ENCODE measurements around the gene TEKT2.

The TEKT2 gene, protein sequence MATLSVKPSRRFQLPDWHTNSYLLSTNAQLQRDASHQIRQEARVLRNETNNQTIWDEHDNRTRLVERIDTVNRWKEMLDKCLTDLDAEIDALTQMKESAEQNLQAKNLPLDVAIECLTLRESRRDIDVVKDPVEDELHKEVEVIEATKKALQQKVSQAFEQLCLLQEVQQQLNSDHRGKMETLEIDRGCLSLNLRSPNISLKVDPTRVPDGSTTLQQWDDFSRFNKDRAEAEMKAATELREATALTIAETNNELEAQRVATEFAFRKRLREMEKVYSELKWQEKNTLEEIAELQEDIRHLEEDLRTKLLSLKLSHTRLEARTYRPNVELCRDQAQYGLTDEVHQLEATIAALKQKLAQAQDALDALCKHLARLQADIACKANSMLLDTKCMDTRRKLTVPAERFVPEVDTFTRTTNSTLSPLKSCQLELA

DNA sequence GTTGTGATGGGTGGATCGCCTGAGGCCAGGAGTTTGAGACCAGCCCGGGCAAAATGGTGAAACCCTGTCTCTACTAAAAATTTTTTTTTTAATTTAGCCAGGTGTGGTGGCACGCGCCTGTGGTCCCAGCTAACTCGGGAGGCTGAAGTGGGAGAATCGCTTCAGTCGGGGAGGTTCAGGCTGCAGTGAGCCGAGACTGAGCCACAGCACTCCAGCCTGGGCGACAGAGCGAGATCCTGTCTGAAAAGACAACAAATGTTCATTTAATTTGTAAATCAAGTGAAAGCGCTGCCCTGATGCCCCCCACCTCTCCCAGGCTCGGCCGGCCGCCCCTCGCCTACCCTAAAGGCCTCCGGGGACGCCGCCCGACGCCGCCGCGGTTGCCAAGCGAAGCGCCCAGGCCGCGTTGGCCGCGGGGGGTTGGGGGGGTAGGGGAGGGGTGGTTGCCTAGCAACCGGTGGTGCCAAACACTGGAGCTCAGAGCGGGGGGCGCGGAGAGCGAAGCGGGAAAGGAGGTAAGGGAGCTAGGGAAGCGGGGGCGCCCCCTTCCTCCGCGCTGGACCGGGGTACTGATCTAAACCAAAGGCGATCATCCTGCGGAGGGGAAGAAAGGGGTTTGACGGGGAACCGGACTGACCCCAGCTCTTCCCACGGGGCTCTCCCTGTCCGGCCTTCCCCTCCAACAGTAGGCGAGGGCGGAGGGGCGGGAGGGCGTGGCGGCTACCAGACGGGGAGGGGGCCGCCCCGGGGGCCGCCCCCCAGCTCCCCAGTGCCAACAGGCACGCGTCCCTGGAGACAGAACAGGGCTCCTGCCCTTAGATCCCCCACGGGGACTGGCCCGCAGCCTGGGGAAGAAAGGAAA lies at the start of gene TEKT2:
Gene TEKT2 (plus strand): TSS at position 460 of the 862 bp plus-strand sequence. CDS start 828 bp downstream, outside the sequence.
- H3K36me3 ChIP-seq (ENCODE audit: control insufficient read depth, insufficient read depth, low read length), result no peaks in the 10 kb centered on the region
- H3K4me3 ChIP-seq (ENCODE audit: low read depth, low read length), result peak within 1 kb of the TSS; percentile 55
- no peak within 1 kb of the TSS for H3K9ac ChIP-seq (ENCODE audit: low read depth, low read length)
- no peaks in the 10 kb centered on the region for H3K4me1 ChIP-seq (ENCODE audit: control insufficient read depth, insufficient read depth, low read length)
- no peaks in the 10 kb centered on the region for H3K9me3 ChIP-seq (ENCODE audit: control insufficient read depth, insufficient read depth, low read length)
- H3K27me3 ChIP-seq (ENCODE audit: control insufficient read depth, insufficient read depth, low read length), result peaks cover 6% of the 10 kb centered on the region

DNA sequence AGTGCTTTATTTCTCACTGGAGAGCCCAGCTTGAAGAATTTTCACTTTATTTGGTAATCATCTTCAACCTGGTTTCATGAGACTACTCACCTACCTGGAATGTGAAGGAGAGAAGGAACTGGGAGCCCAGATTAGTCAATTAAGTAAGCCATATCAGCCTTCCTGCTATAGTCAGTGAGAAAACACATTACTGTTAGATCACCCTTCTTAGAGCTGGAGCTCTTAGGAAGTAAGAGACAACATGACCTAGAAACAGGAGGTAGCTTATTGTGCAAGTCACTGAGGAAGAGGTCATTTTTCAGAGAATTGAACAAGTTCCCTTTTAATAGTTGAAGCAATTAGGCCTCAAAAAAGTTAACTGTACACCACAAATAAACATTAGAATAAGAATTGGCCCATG lies 49.2 kb upstream of the TEKT2 start:
- Histone ChIP-seq H3K27me3 (ENCODE audit: control insufficient read depth, insufficient read depth, low read length) (no peaks in the 10 kb centered on the region), H3K4me3 (ENCODE audit: low read depth, low read length) (no peak overlapping the region), H3K36me3 (ENCODE audit: control insufficient read depth, insufficient read depth, low read length) (no peaks in the 10 kb centered on the region), H3K9ac (ENCODE audit: low read depth, low read length) (no peak overlapping the region), H3K4me1 (ENCODE audit: control insufficient read depth, insufficient read depth, low read length) (no peaks in the 10 kb centered on the region), H3K9me3 (ENCODE audit: control insufficient read depth, insufficient read depth, low read length) (no peaks in the 10 kb centered on the region)

DNA sequence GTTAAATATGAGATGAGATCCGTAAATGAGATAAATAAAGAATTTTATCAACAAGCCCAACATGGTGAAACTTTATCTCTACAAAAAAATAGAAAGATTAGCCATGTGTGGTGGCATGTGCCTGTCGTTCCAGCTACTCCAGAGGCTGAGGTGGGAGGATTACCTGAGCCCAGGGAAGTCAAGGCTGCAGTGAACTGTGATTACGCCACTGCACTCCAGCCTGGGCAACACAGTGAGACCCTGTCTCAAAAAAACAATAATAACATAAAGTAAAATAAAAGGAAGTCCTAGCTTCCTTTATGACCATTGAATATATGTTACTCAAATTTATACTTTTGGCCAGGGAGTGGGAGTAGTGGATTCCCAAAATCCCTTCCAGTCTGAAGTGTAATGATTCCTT lies 48.7 kb upstream of the TEKT2 start:
- Histone ChIP-seq H3K9ac (ENCODE audit: low read depth, low read length) (no peak overlapping the region), H3K4me1 (ENCODE audit: control insufficient read depth, insufficient read depth, low read length) (no peaks in the 10 kb centered on the region), H3K36me3 (ENCODE audit: control insufficient read depth, insufficient read depth, low read length) (no peaks in the 10 kb centered on the region), H3K4me3 (ENCODE audit: low read depth, low read length) (no peak overlapping the region), H3K27me3 (ENCODE audit: control insufficient read depth, insufficient read depth, low read length) (no peaks in the 10 kb centered on the region), H3K9me3 (ENCODE audit: control insufficient read depth, insufficient read depth, low read length) (no peaks in the 10 kb centered on the region)

DNA sequence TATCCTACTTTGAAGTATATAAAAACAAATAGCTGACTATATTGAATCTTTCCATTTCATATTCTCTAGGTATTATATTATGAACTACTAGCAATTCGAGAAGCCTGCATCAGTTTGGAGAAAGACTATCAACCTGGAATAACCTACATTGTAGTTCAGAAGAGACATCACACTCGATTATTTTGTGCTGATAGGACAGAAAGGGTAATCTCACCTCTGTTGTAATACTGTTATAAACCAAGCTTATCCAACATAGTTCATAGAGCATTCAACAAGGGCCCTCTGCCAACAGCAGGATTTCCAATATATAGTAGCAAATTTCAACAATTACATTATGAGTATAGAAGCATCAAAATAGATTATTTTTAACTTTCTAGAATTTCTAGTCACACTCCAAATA lies 43.7 kb upstream of the TEKT2 start:
- H3K4me3 ChIP-seq (ENCODE audit: low read depth, low read length), result no peak overlapping the region
- no peaks in the 10 kb centered on the region for H3K9me3 ChIP-seq (ENCODE audit: control insufficient read depth, insufficient read depth, low read length)
- H3K9ac ChIP-seq (ENCODE audit: low read depth, low read length), result no peak overlapping the region
- no peaks in the 10 kb centered on the region for H3K36me3 ChIP-seq (ENCODE audit: control insufficient read depth, insufficient read depth, low read length)
- H3K4me1 ChIP-seq (ENCODE audit: control insufficient read depth, insufficient read depth, low read length), result no peaks in the 10 kb centered on the region
- H3K27me3 ChIP-seq (ENCODE audit: control insufficient read depth, insufficient read depth, low read length), result no peaks in the 10 kb centered on the region

DNA sequence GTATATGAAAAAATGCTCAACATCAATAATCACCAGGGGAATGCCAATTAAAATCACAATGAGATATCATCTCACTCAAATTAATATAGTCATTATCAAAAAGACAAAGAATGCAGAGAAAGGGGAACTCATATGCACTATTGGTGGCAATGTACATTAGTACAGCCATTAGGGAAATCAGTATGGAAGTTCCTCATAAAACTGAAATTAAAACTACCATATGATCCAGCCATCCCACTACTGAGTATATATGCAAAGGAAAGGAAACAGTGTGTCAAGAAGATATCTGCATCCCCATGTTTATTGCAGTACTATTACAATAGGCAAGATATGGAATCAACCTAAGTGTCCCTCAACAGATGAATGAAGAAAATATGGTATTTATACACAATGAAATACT lies 32.1 kb upstream of the TEKT2 start:
- Histone ChIP-seq H3K9ac (ENCODE audit: low read depth, low read length) (no peak overlapping the region), H3K4me3 (ENCODE audit: low read depth, low read length) (no peak overlapping the region), H3K9me3 (ENCODE audit: control insufficient read depth, insufficient read depth, low read length) (no peaks in the 10 kb centered on the region), H3K4me1 (ENCODE audit: control insufficient read depth, insufficient read depth, low read length) (no peaks in the 10 kb centered on the region), H3K36me3 (ENCODE audit: control insufficient read depth, insufficient read depth, low read length) (no peaks in the 10 kb centered on the region), H3K27me3 (ENCODE audit: control insufficient read depth, insufficient read depth, low read length) (no peaks in the 10 kb centered on the region)

DNA sequence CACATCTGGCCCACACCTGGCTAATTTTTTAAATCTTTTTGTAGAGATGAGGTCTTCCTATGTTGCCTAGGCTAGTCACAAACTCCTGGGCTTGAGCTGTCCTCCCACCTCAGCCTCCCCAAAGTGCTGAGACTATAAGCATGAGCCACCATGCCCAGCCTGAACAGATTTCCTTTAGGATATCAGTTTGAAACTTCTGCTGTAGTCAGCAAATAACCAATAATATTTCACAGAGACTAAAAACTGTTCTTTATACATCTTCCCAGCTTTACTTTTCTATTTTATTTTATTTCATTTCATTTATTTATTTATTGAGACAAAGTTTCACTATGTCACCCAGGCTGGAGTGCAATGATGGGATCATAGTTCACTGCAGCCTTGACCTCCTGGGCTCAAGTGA lies 29.9 kb upstream of the TEKT2 start:
- H3K27me3 ChIP-seq (ENCODE audit: control insufficient read depth, insufficient read depth, low read length), result no peaks in the 10 kb centered on the region
- no peaks in the 10 kb centered on the region for H3K9me3 ChIP-seq (ENCODE audit: control insufficient read depth, insufficient read depth, low read length)
- no peak overlapping the region for H3K9ac ChIP-seq (ENCODE audit: low read depth, low read length)
- no peaks in the 10 kb centered on the region for H3K4me1 ChIP-seq (ENCODE audit: control insufficient read depth, insufficient read depth, low read length)
- no peak overlapping the region for H3K4me3 ChIP-seq (ENCODE audit: low read depth, low read length)
- H3K36me3 ChIP-seq (ENCODE audit: control insufficient read depth, insufficient read depth, low read length), result no peaks in the 10 kb centered on the region

DNA sequence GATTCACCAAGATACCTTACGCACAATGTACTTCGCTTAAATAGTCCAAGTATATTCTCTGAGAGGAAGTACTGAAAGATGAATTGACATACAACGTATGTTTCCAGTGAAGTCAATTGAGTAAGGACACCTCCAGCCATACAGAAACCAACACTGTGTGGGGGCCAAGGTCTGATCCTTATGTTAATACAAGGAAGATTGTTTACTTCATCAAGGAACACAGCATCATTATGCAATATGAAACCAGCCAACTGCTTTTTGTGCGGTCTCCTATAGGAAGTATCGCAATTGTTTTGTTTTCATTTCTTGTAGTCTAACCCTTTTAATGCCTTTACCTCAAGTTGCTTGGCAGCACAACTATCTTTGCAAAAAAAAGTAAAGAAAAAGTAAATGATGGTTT lies 28.2 kb upstream of the TEKT2 start:
- H3K36me3 ChIP-seq (ENCODE audit: control insufficient read depth, insufficient read depth, low read length), result no peaks in the 10 kb centered on the region

DNA sequence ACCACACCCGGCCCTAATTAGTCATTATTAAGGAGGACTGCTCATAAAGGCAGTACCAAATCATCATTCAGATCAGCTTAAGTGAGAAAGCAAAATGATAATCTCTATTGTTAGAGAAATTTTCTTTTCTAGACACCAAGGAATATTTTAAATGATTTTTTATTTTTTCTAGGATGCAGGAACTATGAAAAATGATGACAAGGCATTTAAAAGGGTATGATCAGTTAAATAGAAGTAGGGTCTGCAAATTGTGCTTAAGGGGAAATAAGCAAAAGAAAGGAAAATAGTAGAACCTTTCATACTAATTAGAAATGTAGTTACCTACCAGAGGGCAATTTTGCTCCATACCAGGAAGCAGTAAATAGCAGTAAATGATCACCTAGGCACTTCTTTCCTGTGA lies 21.6 kb upstream of the TEKT2 start:
- Histone ChIP-seq H3K27me3 (ENCODE audit: control insufficient read depth, insufficient read depth, low read length) (no peaks in the 10 kb centered on the region), H3K4me3 (ENCODE audit: low read depth, low read length) (no peak overlapping the region), H3K36me3 (ENCODE audit: control insufficient read depth, insufficient read depth, low read length) (no peaks in the 10 kb centered on the region), H3K9ac (ENCODE audit: low read depth, low read length) (no peak overlapping the region), H3K4me1 (ENCODE audit: control insufficient read depth, insufficient read depth, low read length) (no peaks in the 10 kb centered on the region), H3K9me3 (ENCODE audit: control insufficient read depth, insufficient read depth, low read length) (no peaks in the 10 kb centered on the region)

More for the DNA sequence above, 28.2 kb upstream of the TEKT2 start:
- H3K4me3 ChIP-seq (ENCODE audit: low read depth, low read length), result no peak overlapping the region
- no peak overlapping the region for H3K9ac ChIP-seq (ENCODE audit: low read depth, low read length)
- H3K4me1 ChIP-seq (ENCODE audit: control insufficient read depth, insufficient read depth, low read length), result no peaks in the 10 kb centered on the region
- no peaks in the 10 kb centered on the region for H3K9me3 ChIP-seq (ENCODE audit: control insufficient read depth, insufficient read depth, low read length)
- no peaks in the 10 kb centered on the region for H3K27me3 ChIP-seq (ENCODE audit: control insufficient read depth, insufficient read depth, low read length)

DNA sequence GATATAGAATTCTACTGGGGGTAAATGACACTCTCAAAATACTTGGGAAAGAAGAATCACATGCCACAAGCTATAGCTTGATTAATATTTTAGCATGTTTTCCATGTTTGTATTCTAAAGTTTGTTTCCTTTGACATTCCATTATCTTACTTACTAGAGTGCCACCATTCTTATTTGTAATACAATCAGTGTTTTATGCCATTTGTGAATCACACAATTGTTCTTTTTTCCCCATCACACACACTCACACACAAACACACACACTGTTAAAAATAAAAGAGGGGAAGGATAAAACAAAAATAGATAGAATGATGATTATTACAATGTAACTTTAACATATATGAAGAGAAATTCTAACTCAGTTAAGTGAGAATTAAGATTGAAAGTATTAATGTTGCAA lies 16.0 kb upstream of the TEKT2 start:
- H3K9me3 ChIP-seq (ENCODE audit: control insufficient read depth, insufficient read depth, low read length), result no peaks in the 10 kb centered on the region

DNA sequence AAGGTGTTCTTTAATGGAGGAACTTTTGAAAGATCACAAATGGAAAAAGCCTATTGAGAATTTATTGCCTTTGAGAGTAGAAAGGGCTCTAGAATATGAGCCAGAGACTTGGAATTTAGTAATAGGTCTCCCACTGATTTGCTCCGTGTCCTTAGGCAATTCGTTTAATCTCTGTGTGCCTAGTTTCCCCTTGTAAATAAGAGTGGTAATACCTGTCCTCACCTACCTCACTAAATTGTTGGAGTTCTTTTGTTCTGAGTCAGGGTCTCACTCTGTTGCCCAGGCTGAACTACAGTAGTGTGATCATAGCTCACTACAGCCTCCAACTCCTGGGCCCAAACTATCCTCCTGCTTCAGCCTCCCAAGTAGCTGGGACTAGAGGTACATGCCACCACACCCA lies 15.0 kb upstream of the TEKT2 start:
- Histone ChIP-seq H3K9me3 (ENCODE audit: control insufficient read depth, insufficient read depth, low read length) (no peaks in the 10 kb centered on the region), H3K4me1 (ENCODE audit: control insufficient read depth, insufficient read depth, low read length) (no peaks in the 10 kb centered on the region), H3K27me3 (ENCODE audit: control insufficient read depth, insufficient read depth, low read length) (no peaks in the 10 kb centered on the region), H3K4me3 (ENCODE audit: low read depth, low read length) (no peak overlapping the region), H3K36me3 (ENCODE audit: control insufficient read depth, insufficient read depth, low read length) (no peaks in the 10 kb centered on the region), H3K9ac (ENCODE audit: low read depth, low read length) (no peak overlapping the region)

More for the DNA sequence above, 16.0 kb upstream of the TEKT2 start:
- no peak overlapping the region for H3K9ac ChIP-seq (ENCODE audit: low read depth, low read length)
- no peak overlapping the region for H3K4me3 ChIP-seq (ENCODE audit: low read depth, low read length)
- H3K4me1 ChIP-seq (ENCODE audit: control insufficient read depth, insufficient read depth, low read length), result no peaks in the 10 kb centered on the region
- H3K27me3 ChIP-seq (ENCODE audit: control insufficient read depth, insufficient read depth, low read length), result no peaks in the 10 kb centered on the region
- H3K36me3 ChIP-seq (ENCODE audit: control insufficient read depth, insufficient read depth, low read length), result no peaks in the 10 kb centered on the region

DNA sequence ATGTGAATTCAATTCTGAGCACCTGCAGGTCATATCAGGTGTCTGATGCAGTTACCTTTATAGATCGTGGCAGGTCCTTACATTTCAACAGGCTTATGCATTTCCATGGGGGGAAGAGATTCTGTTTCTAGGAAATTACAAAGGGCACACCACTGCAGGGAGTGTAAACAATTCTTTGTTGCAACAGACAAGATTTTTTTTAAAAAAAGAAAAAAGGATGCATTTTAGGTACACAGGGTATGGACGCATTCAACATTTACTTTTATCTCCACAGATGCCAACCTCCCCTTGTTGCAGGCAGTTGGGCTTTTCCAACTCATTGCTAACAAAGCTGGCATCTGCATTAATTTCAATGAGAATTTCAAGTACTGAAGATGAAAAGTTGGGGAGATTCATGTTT lies 13.5 kb upstream of the TEKT2 start:
- no peaks in the 10 kb centered on the region for H3K9me3 ChIP-seq (ENCODE audit: control insufficient read depth, insufficient read depth, low read length)
- no peak overlapping the region for H3K4me3 ChIP-seq (ENCODE audit: low read depth, low read length)
- H3K27me3 ChIP-seq (ENCODE audit: control insufficient read depth, insufficient read depth, low read length), result no peaks in the 10 kb centered on the region
- no peak overlapping the region for H3K9ac ChIP-seq (ENCODE audit: low read depth, low read length)
- H3K36me3 ChIP-seq (ENCODE audit: control insufficient read depth, insufficient read depth, low read length), result no peaks in the 10 kb centered on the region
- no peaks in the 10 kb centered on the region for H3K4me1 ChIP-seq (ENCODE audit: control insufficient read depth, insufficient read depth, low read length)

All from iPS-15b (cell line).